Measurements from ENCODE around the gene CPT2. TPM values are rescaled to one million over a fixed set of nuclear protein-coding genes. Genes with fewer than 3 reads are reported as not detected.
"Not testable (repeated sequence)": the region's sequence is repeated elsewhere in the genome, so short reads cannot be mapped to it uniquely, and the experiment has no call there.

Gene CPT2
- total RNA-seq, 1 donor: 14.7 TPM

GRCh38 chr1:53198241-53198651, 1.6 kb downstream of the CPT2 start:
- DNase-seq (ENCODE audit: low read depth): peak; percentile 74
- TF ChIP-seq CTCF (IDR thresholded peaks at IDR 0.05; ENCODE audit: insufficient read depth, low read length): no peak
- peak overlapping the region; percentile 75 for H3K4me3 ChIP-seq (ENCODE audit: low read depth, low read length)

GRCh38 chr1:53203466-53203865, 6.8 kb downstream of the CPT2 start:
- TF ChIP-seq CTCF (IDR thresholded peaks at IDR 0.05; ENCODE audit: insufficient read depth, low read length): no peak
- no peak for DNase-seq (ENCODE audit: low read depth)

GRCh38 chr1:53205496-53205895, 8.9 kb downstream of the CPT2 start:
- not testable (repeated sequence) for H3K4me3 ChIP-seq (ENCODE audit: low read depth, low read length); DNase-seq (ENCODE audit: low read depth)

More at GRCh38 chr1:53203466-53203865, 6.8 kb downstream of the CPT2 start:
- H3K4me3 ChIP-seq (ENCODE audit: low read depth, low read length): no peak overlapping the region

- not testable (repeated sequence) for H3K4me3 ChIP-seq (ENCODE audit: low read depth, low read length); DNase-seq (ENCODE audit: low read depth)
Observed at GRCh38 chr1:53206083-53206685, 9.6 kb downstream of the CPT2 start.

- DNase-seq (ENCODE audit: low read depth): peak; percentile 55
- no peak for TF ChIP-seq CTCF (IDR thresholded peaks at IDR 0.05; ENCODE audit: insufficient read depth, low read length)
- H3K4me3 ChIP-seq (ENCODE audit: low read depth, low read length): no peak overlapping the region
Observed at GRCh38 chr1:53206735-53207379, 10.2 kb downstream of the CPT2 start.

GRCh38 chr1:53207726-53208125, 11.1 kb downstream of the CPT2 start:
- no peak overlapping the region for H3K4me3 ChIP-seq (ENCODE audit: low read depth, low read length)
- no peak for TF ChIP-seq CTCF (IDR thresholded peaks at IDR 0.05; ENCODE audit: insufficient read depth, low read length)
- peak; percentile 88 for DNase-seq (ENCODE audit: low read depth)

- DNase-seq (ENCODE audit: low read depth): no peak
- TF ChIP-seq CTCF (IDR thresholded peaks at IDR 0.05; ENCODE audit: insufficient read depth, low read length): no peak
- no peak overlapping the region for H3K4me3 ChIP-seq (ENCODE audit: low read depth, low read length)
Observed at GRCh38 chr1:53210352-53210751, 13.7 kb downstream of the CPT2 start.

GRCh38 chr1:53210954-53211353, 14.3 kb downstream of the CPT2 start:
- H3K4me3 ChIP-seq (ENCODE audit: low read depth, low read length): no peak overlapping the region
- no peak for TF ChIP-seq CTCF (IDR thresholded peaks at IDR 0.05; ENCODE audit: insufficient read depth, low read length)
- no peak for DNase-seq (ENCODE audit: low read depth)
